ENCODE measurements around the gene FBXL19.

Gene FBXL19

GRCh38 chr16:30984669-30985400 lies 61.5 kb downstream of the FBXL19 start, which contains the start of gene HSD3B7 (continued):
- TF ChIP-seq TSHZ1 (tag by site-specific recombination; IDR thresholded peaks at IDR 0.05; ENCODE audit: borderline replicate concordance) (no peak), ZBTB10 (tag by site-specific recombination; IDR thresholded peaks at IDR 0.05) (no peak), MZF1 (tag by site-specific recombination; IDR thresholded peaks at IDR 0.05; ENCODE audit: borderline replicate concordance) (no peak), ZNF692 (tag by site-specific recombination; IDR thresholded peaks at IDR 0.05) (peak; percentile 74), ZNF596 (tag by site-specific recombination; IDR thresholded peaks at IDR 0.05) (no peak), SP2 (tag by site-specific recombination; IDR thresholded peaks at IDR 0.05) (peak; percentile 48), ZNF433 (tag by site-specific recombination; IDR thresholded peaks at IDR 0.05; ENCODE audit: low read depth) (no peak), BCL6B (tag by site-specific recombination; IDR thresholded peaks at IDR 0.05) (no peak), ZNF544 (tag by site-specific recombination; IDR thresholded peaks at IDR 0.05) (no peak), ZBTB11 (tag by site-specific recombination; conservative IDR thresholded peaks at IDR 0.05; ENCODE audit: low read depth) (no peak), ZBTB1 (tag by site-specific recombination; IDR thresholded peaks at IDR 0.05) (no peak), ZNF518A (tag by site-specific recombination; conservative IDR thresholded peaks at IDR 0.05; ENCODE audit: low read depth) (no peak), ZNF350 (tag by site-specific recombination; IDR thresholded peaks at IDR 0.05) (no peak), SCRT2 (tag by site-specific recombination; IDR thresholded peaks at IDR 0.05) (no peak), ZNF121 (tag by site-specific recombination; IDR thresholded peaks at IDR 0.05) (no peak), ZNF561 (tag by site-specific recombination; IDR thresholded peaks at IDR 0.05; ENCODE audit: borderline replicate concordance) (no peak), ZSCAN4 (tag by site-specific recombination; IDR thresholded peaks at IDR 0.05) (no peak)
